ENCODE data around the gene TENM4.

The TENM4 gene

GRCh38 chr11:79150966-79151365, 289.9 kb downstream of the TENM4 start:
- no peaks in the 10 kb centered on the region for H3K9me3 ChIP-seq (ENCODE audit: control insufficient read depth in 5 of 5, low read length in 5 of 5)

GRCh38 chr11:79150320-79150719, 290.5 kb downstream of the TENM4 start:
- H3K27me3 ChIP-seq (ENCODE audit: control insufficient read depth in 5 of 5, insufficient read depth in 4 of 5, low read length in 5 of 5), result no peaks in the 10 kb centered on the region
- H3K4me1 ChIP-seq (ENCODE audit: control insufficient read depth in 5 of 5, insufficient read depth in 5 of 5, low read length in 5 of 5), result peaks cover 0 to 8% (median 0%) of the 10 kb centered on the region in 5 donors
- no peaks in the 10 kb centered on the region for H3K36me3 ChIP-seq (ENCODE audit: control insufficient read depth in 5 of 5, insufficient read depth in 5 of 5, low read length in 5 of 5)
- H3K9ac ChIP-seq (ENCODE audit: low read length in 5 of 5), result no peak overlapping the region
- H3K4me3 ChIP-seq (ENCODE audit: low read depth in 1 of 5, low read length in 5 of 5), result no peak overlapping the region
- H3K27ac ChIP-seq (ENCODE audit: low read depth, low read length), result no peak overlapping the region
- no peaks in the 10 kb centered on the region for H3K9me3 ChIP-seq (ENCODE audit: control insufficient read depth in 5 of 5, low read length in 5 of 5)

More at GRCh38 chr11:79150966-79151365, 289.9 kb downstream of the TENM4 start:
- H3K9ac ChIP-seq (ENCODE audit: low read length in 5 of 5), result no peak overlapping the region
- H3K27me3 ChIP-seq (ENCODE audit: control insufficient read depth in 5 of 5, insufficient read depth in 4 of 5, low read length in 5 of 5), result no peaks in the 10 kb centered on the region
- H3K4me1 ChIP-seq (ENCODE audit: control insufficient read depth in 5 of 5, insufficient read depth in 5 of 5, low read length in 5 of 5), result peaks cover 0 to 8% (median 0%) of the 10 kb centered on the region in 5 donors
- H3K27ac ChIP-seq (ENCODE audit: low read depth, low read length), result no peak overlapping the region
- H3K36me3 ChIP-seq (ENCODE audit: control insufficient read depth in 5 of 5, insufficient read depth in 5 of 5, low read length in 5 of 5), result no peaks in the 10 kb centered on the region
- H3K4me3 ChIP-seq (ENCODE audit: low read depth in 1 of 5, low read length in 5 of 5), result no peak overlapping the region

GRCh38 chr11:79147731-79148130, 293.1 kb downstream of the TENM4 start:
- peaks cover 0 to under 1% (median 0%) of the 10 kb centered on the region in 5 donors for H3K9me3 ChIP-seq (ENCODE audit: control insufficient read depth in 5 of 5, low read length in 5 of 5)
- H3K4me3 ChIP-seq (ENCODE audit: low read depth in 1 of 5, low read length in 5 of 5), result no peak overlapping the region
- no peaks in the 10 kb centered on the region for H3K27me3 ChIP-seq (ENCODE audit: control insufficient read depth in 5 of 5, insufficient read depth in 4 of 5, low read length in 5 of 5)
- H3K36me3 ChIP-seq (ENCODE audit: control insufficient read depth in 5 of 5, insufficient read depth in 5 of 5, low read length in 5 of 5), result no peaks in the 10 kb centered on the region
- no peak overlapping the region for H3K9ac ChIP-seq (ENCODE audit: low read length in 5 of 5)
- no peak overlapping the region for H3K27ac ChIP-seq (ENCODE audit: low read depth, low read length)
- H3K4me1 ChIP-seq (ENCODE audit: control insufficient read depth in 5 of 5, insufficient read depth in 5 of 5, low read length in 5 of 5), result peaks cover 0 to 7% (median 0%) of the 10 kb centered on the region in 5 donors

GRCh38 chr11:79147011-79147410, 293.8 kb downstream of the TENM4 start:
- no peak overlapping the region for H3K27ac ChIP-seq (ENCODE audit: low read depth, low read length)
- no peak overlapping the region for H3K9ac ChIP-seq (ENCODE audit: low read length in 5 of 5)
- H3K4me1 ChIP-seq (ENCODE audit: control insufficient read depth in 5 of 5, insufficient read depth in 5 of 5, low read length in 5 of 5), result no peaks in the 10 kb centered on the region
- H3K36me3 ChIP-seq (ENCODE audit: control insufficient read depth in 5 of 5, insufficient read depth in 5 of 5, low read length in 5 of 5), result no peaks in the 10 kb centered on the region
- no peak overlapping the region for H3K4me3 ChIP-seq (ENCODE audit: low read depth in 1 of 5, low read length in 5 of 5)
- no peaks in the 10 kb centered on the region for H3K27me3 ChIP-seq (ENCODE audit: control insufficient read depth in 5 of 5, insufficient read depth in 4 of 5, low read length in 5 of 5)
- peaks cover 0 to 4% (median 0%) of the 10 kb centered on the region in 5 donors for H3K9me3 ChIP-seq (ENCODE audit: control insufficient read depth in 5 of 5, low read length in 5 of 5)

GRCh38 chr11:79139900-79140299, 300.9 kb downstream of the TENM4 start:
- Histone ChIP-seq H3K4me3 (ENCODE audit: low read depth in 1 of 5, low read length in 5 of 5) (no peak overlapping the region), H3K27ac (ENCODE audit: low read depth, low read length) (no peak overlapping the region), H3K27me3 (ENCODE audit: control insufficient read depth in 5 of 5, insufficient read depth in 4 of 5, low read length in 5 of 5) (no peaks in the 10 kb centered on the region), H3K4me1 (ENCODE audit: control insufficient read depth in 5 of 5, insufficient read depth in 5 of 5, low read length in 5 of 5) (no peaks in the 10 kb centered on the region), H3K36me3 (ENCODE audit: control insufficient read depth in 5 of 5, insufficient read depth in 5 of 5, low read length in 5 of 5) (no peaks in the 10 kb centered on the region), H3K9me3 (ENCODE audit: control insufficient read depth in 5 of 5, low read length in 5 of 5) (peaks cover 0 to 4% (median 0%) of the 10 kb centered on the region in 5 donors), H3K9ac (ENCODE audit: low read length in 5 of 5) (no peak overlapping the region)

- peak overlapping the region in 2 of 5 donors; percentile 10 to 33 for H3K4me3 ChIP-seq (ENCODE audit: low read depth in 1 of 5, low read length in 5 of 5)
- H3K4me1 ChIP-seq (ENCODE audit: control insufficient read depth in 5 of 5, insufficient read depth in 5 of 5, low read length in 5 of 5), result peaks cover 0 to 19% (median 14%) of the 10 kb centered on the region in 5 donors
- H3K9me3 ChIP-seq (ENCODE audit: control insufficient read depth in 5 of 5, low read length in 5 of 5), result peaks cover 0 to 18% (median 10%) of the 10 kb centered on the region in 5 donors
- H3K27ac ChIP-seq (ENCODE audit: low read depth, low read length), result no peak overlapping the region
- H3K27me3 ChIP-seq (ENCODE audit: control insufficient read depth in 5 of 5, insufficient read depth in 4 of 5, low read length in 5 of 5), result no peaks in the 10 kb centered on the region
- no peak overlapping the region for H3K9ac ChIP-seq (ENCODE audit: low read length in 5 of 5)
- no peaks in the 10 kb centered on the region for H3K36me3 ChIP-seq (ENCODE audit: control insufficient read depth in 5 of 5, insufficient read depth in 5 of 5, low read length in 5 of 5)
These were observed 311.1 kb downstream of the TENM4 start for GRCh38 chr11:79129702-79130101.

GRCh38 chr11:79128291-79128690, 312.5 kb downstream of the TENM4 start:
- H3K9me3 ChIP-seq (ENCODE audit: control insufficient read depth in 5 of 5, low read length in 5 of 5), result peaks cover 0 to 18% (median 10%) of the 10 kb centered on the region in 5 donors
- H3K4me1 ChIP-seq (ENCODE audit: control insufficient read depth in 5 of 5, insufficient read depth in 5 of 5, low read length in 5 of 5), result peaks cover 0 to 19% (median 14%) of the 10 kb centered on the region in 5 donors
- no peaks in the 10 kb centered on the region for H3K36me3 ChIP-seq (ENCODE audit: control insufficient read depth in 5 of 5, insufficient read depth in 5 of 5, low read length in 5 of 5)
- no peaks in the 10 kb centered on the region for H3K27me3 ChIP-seq (ENCODE audit: control insufficient read depth in 5 of 5, insufficient read depth in 4 of 5, low read length in 5 of 5)
- H3K9ac ChIP-seq (ENCODE audit: low read length in 5 of 5), result no peak overlapping the region
- no peak overlapping the region for H3K27ac ChIP-seq (ENCODE audit: low read depth, low read length)
- H3K4me3 ChIP-seq (ENCODE audit: low read depth in 1 of 5, low read length in 5 of 5), result no peak overlapping the region

GRCh38 chr11:79122759-79123158, 318.1 kb downstream of the TENM4 start:
- H3K9ac ChIP-seq (ENCODE audit: low read length in 5 of 5), result no peak overlapping the region
- H3K27me3 ChIP-seq (ENCODE audit: control insufficient read depth in 5 of 5, insufficient read depth in 4 of 5, low read length in 5 of 5), result no peaks in the 10 kb centered on the region
- peaks cover 0 to 18% (median 10%) of the 10 kb centered on the region in 5 donors for H3K9me3 ChIP-seq (ENCODE audit: control insufficient read depth in 5 of 5, low read length in 5 of 5)
- no peaks in the 10 kb centered on the region for H3K4me1 ChIP-seq (ENCODE audit: control insufficient read depth in 5 of 5, insufficient read depth in 5 of 5, low read length in 5 of 5)
- no peaks in the 10 kb centered on the region for H3K36me3 ChIP-seq (ENCODE audit: control insufficient read depth in 5 of 5, insufficient read depth in 5 of 5, low read length in 5 of 5)
- no peak overlapping the region for H3K4me3 ChIP-seq (ENCODE audit: low read depth in 1 of 5, low read length in 5 of 5)
- H3K27ac ChIP-seq (ENCODE audit: low read depth, low read length), result no peak overlapping the region

GRCh38 chr11:79121351-79121750, 319.5 kb downstream of the TENM4 start:
- Histone ChIP-seq H3K9ac (ENCODE audit: low read length in 5 of 5) (no peak overlapping the region), H3K27ac (ENCODE audit: low read depth, low read length) (no peak overlapping the region), H3K9me3 (ENCODE audit: control insufficient read depth in 5 of 5, low read length in 5 of 5) (peaks cover 0 to 10% (median under 1%) of the 10 kb centered on the region in 5 donors)

GRCh38 chr11:79119491-79120284, 321.1 kb downstream of the TENM4 start:
- no peak overlapping the region for H3K27ac ChIP-seq (ENCODE audit: low read depth, low read length)
- H3K9me3 ChIP-seq (ENCODE audit: control insufficient read depth in 5 of 5, low read length in 5 of 5), result peaks cover 0 to 4% (median 0%) of the 10 kb centered on the region in 5 donors
- H3K9ac ChIP-seq (ENCODE audit: low read length in 5 of 5), result no peak overlapping the region
- no peaks in the 10 kb centered on the region for H3K4me1 ChIP-seq (ENCODE audit: control insufficient read depth in 5 of 5, insufficient read depth in 5 of 5, low read length in 5 of 5)
- H3K27me3 ChIP-seq (ENCODE audit: control insufficient read depth in 5 of 5, insufficient read depth in 4 of 5, low read length in 5 of 5), result no peaks in the 10 kb centered on the region
- H3K4me3 ChIP-seq (ENCODE audit: low read depth in 1 of 5, low read length in 5 of 5), result no peak overlapping the region
- no peaks in the 10 kb centered on the region for H3K36me3 ChIP-seq (ENCODE audit: control insufficient read depth in 5 of 5, insufficient read depth in 5 of 5, low read length in 5 of 5)

More at GRCh38 chr11:79121351-79121750, 319.5 kb downstream of the TENM4 start:
- H3K36me3 ChIP-seq (ENCODE audit: control insufficient read depth in 5 of 5, insufficient read depth in 5 of 5, low read length in 5 of 5), result no peaks in the 10 kb centered on the region
- H3K4me1 ChIP-seq (ENCODE audit: control insufficient read depth in 5 of 5, insufficient read depth in 5 of 5, low read length in 5 of 5), result no peaks in the 10 kb centered on the region
- no peaks in the 10 kb centered on the region for H3K27me3 ChIP-seq (ENCODE audit: control insufficient read depth in 5 of 5, insufficient read depth in 4 of 5, low read length in 5 of 5)
- H3K4me3 ChIP-seq (ENCODE audit: low read depth in 1 of 5, low read length in 5 of 5), result no peak overlapping the region

Measured in subcutaneous abdominal adipose tissue (tissue), 5 donors.